GM21381 (cell line): ENCODE measurements around the gene GRIA1.

ENCODE experiments used
- ATAC-seq: cut with Tn5 transposase; IDR thresholded peaks from one replicate; pipeline ENCODE4 v1.9.1; 2021; ENCODE audit warnings: mild to moderate bottlenecking, moderate library complexity; ENCODE audit not compliant: unreplicated experiment

GRIA1 gene

DNA sequence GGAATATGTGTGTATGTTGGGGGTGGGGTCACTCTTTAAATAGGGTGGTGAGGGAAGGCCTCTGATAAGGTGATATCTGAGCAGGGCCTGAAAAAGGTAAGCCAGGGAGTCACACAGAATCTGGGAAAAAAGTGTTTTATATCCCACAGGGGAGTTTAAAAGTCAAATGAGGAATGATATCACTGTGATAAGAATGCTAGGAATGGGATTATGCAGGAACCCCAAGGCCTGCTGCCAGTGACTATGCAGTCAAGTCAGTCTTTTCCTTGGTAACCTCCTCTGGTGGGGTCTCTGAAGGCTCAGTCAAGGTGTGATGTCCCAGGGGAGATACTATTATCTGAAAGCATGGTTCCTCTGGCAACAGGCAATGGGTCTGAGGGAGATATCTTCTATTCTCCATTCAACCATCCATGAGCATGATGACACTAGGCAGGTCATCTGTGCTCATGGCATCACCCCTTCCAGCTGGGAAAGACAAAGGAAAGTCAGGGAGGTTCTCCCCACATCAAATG lies 53.5 kb downstream of the GRIA1 start:
- no peak for ATAC-seq

DNA sequence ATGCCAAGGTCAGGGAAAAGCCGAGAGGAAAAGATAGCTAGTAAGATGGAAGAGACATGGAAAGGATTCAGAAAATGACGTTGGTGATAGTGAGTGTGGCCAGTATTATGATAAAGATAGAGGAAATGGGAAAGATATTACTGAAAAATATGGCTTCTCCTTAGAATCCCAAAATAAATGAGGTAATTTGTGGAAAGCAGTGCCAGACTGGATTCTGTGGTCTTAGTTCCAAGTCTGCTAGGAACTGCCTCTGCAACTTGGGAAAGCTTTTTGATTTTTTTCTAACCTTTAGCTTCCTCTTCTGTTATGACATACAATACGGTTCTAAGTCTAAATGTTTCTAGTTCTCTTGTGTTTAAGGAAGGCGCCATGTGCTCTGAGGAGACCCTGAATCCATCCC lies 54.2 kb downstream of the GRIA1 start:
- no peak for ATAC-seq

DNA sequence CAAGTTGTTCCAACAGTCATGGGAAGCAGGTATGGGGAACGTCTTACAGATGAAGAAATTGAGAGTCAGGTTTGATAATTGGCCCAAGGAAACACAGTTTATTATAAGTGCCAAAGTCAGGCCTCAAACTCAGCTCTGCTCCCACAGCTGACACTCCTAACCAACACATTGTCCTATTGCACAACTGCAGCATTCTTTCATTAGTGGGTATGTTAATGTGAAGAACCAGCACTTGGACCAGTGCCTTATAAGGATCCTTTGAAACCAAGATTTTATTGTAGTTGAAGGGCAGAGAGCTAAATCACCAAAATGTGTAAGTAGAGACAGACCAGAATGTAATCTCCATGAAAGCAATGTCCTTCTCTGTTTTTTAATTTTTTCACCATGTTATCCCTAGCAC lies 56.1 kb downstream of the GRIA1 start:
- ATAC-seq = no peak

DNA sequence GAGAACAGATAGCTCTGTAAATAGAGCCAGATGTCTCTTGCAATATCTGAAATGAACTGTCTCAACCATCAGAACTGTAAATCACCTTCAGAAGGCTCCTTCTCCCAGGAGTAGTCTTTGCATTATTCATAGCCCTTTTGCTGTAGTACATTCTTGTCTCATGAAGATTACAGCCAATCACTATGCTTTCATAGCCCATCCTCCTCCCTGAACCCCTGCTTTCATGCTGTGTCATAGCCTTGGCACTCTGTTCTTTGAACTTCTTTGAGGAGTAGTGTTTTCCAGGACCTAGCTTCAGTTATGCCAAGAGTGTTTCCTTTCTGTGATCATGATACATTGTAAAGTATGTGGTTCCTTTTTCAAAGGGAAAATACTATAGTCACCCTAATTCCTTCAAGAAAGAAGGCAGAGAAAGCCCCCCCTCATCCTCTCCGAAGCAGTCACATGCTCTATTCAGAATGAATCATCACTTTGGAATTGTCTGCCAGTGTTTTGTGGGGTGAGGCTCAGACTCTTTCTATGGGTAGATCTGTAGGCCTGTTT lies 61.1 kb downstream of the GRIA1 start:
- ATAC-seq = no peak

DNA sequence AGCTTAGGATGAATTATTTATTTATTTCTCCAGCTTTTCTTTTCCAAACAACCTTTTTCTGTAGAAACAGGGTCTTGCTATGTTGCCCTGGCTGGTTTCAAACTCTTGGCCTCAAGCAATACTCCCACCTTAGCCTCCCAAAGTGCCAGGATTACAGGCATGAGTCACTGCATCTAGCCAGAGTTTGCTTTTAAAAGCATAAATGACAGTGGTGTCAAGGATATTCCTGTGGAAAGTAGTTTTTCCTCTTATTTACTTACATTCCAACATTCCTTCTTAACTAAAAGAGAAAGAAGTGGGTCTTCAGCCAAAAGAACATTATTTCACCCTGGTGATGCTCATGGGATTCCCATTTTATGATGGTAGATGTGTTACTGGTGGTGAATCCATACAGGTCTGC lies 62.4 kb downstream of the GRIA1 start:
- no peak for ATAC-seq

DNA sequence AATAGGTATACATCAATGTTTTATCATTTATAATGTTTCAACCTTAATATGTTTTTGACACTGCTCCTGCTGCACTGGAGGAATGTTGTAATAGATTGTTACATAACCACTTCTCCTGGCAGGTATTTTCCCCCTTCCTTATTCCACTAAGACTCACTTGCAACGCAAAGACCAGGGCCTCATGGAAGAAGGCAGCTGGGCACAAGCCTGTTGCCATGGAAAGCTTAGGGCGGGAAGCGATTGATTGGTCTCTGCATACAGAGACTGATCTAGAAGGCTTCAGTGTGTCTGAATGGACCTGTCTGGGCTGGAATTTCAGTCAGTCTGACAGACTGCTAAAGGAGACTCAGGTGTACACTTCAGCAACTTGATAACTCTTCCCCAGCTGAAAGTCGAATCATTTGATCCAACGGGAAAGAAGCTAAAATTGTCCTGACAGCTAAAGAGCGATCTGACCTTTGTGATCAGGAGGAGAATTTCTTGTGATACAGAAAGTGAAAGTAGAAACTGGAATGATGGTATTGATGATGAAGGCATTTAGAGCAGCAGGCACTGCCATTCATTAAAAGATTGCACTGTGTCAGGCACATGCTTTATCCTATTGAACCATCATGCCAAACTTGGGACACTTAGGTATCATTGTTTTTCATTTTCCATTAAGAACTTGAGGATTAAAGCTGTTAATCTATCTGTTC lies 65.1 kb downstream of the GRIA1 start:
- no peak for ATAC-seq

DNA sequence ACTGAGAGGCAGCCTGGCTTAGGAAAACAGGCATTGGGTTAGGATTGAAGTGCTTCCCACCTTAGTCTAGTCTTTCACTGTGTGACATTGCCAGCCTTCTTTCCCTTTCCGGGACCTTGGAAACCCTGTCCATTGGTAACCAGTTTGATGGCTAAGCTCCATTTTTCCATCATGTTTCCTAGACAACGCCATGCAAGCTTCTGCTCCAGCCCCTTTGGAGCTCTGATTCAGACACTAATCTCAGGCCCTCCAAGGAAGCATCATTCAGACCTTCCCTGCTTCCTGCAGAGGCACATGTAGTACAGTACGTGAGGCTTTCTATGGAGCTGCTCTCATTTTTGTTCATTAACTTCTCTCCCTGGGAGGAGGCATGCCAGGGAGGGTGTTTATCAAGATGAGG lies 68.5 kb downstream of the GRIA1 start:
- ATAC-seq = no peak

DNA sequence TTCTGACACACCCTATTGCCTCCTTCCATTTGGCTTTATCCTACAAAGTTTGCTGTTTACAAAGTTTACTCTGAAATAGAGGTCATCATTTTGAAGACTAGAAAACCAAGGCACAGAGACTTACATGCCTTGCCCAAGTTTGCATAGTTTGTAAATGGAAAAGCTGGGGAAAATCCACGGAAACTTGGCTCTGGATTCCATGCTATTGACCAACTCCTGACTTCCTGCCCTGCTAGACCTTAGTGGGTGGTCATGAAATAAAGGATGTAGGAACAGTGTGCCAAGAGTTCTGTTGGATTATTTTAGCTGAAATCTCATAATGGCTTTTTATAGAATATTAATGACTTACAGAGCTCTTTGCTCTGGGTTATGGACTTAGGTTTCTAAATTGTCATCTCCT lies 69.5 kb downstream of the GRIA1 start:
- ATAC-seq = no peak

DNA sequence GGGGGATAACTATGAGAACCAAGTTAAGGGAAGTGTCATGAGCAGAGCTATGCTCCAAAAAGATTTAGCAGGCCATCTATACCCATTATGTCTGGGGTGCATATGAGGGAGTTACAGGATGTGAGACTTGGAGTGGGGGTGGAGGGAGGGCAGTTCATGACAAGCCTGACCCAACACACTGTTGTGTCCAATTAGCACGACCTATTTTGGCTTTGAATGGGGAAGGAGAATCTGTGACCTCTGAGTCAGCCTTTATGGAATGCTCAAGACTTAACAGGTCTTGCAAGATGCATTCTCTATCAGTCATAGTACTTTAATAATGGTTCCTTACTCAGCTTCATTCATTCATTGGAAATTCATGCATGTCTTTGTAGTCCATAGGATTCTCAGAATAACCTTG lies 71.7 kb downstream of the GRIA1 start:
- no peak for ATAC-seq

DNA sequence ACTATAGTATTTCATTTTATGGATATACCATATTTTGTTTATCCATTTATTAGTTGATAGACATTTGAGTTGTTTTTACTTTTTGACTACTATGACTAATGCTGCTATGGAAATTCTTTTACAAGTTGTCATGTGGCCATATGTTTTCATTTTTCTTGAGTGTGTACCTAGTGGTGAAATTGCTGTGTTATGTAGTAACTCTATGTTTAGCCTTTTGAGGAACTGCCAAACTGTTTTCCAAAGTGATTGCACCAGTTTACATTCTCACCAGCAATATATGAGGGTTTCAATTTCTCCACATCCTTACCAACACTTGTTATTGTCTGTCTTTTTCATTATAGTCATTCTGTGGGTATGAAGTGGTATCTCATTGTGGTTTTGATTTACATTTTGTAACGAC lies 75.4 kb downstream of the GRIA1 start:
- no peak for ATAC-seq

DNA sequence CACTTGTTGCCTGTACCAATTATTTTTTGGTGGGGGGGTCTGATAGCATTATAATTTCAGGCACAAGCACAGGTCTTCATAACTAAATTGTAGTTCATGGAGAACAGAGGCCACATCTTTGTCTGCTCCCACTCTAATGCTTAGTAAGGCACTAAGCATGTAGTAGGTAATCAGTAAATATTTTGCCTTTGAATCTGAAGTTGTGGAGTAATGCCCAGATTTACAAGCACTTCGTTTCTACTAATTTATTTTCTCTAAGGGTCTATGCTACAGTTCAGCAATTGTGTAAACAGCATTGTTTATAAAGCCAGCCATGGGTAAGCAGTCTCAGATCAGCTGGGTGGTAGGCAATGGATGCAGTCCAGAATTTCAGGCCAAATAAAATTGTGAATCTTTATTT lies 78.6 kb downstream of the GRIA1 start:
- no peak for ATAC-seq

DNA sequence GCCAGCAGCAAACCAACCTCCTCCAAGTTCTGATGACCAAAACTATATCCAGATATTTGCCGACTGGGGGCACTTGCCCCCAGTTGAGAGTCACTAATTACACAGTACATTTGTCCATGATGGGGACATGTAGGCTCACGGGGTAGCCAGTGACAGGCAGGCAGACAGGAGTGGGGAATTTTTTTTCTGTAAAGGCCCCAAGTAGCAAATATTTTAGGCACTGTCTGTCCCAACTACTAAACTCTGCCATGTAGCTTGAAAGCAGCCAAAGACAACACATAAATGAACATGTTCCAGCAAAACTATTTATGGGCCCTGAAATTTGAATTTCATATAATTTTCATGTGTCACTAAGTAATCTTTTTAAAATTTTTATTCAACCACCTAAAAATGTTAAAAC lies 80.7 kb downstream of the GRIA1 start:
- ATAC-seq = no peak

DNA sequence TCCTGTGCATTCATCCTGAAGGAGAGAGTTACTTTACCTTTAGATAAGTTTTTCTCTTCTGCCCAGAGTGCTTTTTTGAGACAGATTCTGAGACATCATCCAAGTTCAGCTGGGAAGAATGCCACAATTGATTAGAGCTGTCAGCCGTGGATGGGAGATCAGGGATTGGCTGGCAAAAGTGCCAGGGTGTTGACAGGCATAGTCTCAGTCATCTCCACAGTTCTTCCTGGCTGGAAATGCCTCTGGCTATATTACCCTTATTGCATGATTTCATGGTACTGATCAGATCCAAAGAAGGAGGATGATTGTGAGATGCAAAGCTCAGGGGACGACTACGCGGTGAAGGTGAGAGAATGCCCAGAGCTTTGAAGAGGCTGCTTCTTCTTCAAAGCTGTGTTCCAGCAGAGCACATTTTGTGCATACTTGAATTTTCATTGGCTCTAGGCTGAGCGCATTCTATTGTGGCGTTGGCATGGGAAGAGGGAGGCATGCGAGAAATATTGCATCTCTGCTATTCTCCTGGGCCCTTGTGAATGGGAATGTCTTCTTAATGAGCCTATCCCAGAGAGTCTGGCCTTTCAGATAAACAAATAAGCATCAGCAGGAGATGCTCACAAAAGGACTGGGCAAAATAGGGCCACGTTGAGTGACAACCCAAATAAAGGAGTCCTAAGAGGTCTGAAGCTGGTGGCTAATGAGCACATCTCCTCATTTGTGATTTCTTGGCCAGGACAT lies 82.1 kb downstream of the GRIA1 start:
- ATAC-seq = no peak

DNA sequence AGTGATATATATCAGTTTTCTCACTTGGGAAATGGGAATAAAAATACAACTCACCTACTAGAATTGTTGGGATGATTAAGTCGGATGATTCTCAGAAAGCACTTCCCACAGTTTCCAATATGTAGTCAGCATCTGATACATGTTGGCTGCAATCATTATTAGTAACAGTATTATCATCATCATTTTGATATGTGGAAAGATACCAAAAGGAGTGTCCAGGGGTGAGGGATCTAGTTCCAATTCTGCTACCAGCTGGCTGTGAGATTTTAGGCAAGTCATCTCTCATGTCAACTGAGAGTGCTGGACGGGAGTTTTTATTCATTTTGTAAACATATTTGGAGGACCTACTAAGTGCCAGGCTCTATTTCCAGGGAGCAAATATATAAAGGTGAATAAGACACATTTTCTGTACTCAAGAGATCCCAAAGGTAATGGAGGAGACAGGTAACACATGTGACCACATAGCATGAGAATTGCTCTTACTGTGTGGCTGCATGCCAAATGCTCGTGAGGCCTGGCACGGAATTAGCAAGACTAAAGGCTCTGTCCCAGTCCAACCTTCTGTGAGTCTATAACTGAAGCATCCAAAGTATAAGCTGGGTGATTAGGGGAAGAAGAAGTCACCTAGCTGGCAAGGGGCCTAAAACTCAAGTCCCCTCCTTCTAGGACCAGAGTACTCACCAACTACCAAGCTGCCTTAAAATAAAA lies 83.0 kb downstream of the GRIA1 start:
- no peak for ATAC-seq

DNA sequence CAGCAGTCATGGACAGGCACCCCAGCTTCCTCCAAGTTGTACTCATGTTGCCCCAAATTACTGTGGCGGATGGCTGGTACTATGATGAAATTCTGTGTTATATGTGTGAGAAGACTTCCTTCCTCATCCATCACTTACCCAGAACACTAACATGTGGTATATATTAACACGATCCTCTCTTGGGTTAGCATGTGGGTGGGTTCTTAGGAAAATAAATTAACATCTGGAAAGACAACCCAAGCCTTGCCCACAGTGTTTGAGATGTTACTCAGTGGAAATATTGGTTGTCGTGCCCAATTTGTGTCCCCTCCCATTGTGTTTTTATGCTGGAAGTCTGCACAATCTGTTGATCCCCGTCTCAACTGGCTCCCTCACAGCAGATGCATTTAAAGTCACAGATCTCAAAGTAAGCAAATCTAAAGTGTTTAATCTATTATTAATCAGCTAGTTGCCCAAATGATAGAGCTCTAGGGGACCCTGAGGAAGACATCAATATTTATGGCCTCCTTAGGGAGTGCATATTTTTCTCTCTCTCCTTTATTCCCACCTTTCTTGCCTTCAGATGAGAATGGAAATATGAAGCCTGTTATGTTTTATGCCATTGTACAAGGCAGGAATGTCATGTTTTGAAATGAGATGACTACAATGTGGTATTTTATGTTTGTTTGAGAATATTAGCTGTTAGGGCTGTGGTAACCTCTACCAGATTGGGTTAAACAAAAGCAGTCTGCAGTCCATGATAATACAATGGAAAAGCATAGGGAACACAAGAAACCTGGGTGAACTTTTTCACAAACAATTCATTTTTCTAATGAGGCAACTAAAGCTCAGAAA lies 93.9 kb downstream of the GRIA1 start:
- ATAC-seq = no peak

DNA sequence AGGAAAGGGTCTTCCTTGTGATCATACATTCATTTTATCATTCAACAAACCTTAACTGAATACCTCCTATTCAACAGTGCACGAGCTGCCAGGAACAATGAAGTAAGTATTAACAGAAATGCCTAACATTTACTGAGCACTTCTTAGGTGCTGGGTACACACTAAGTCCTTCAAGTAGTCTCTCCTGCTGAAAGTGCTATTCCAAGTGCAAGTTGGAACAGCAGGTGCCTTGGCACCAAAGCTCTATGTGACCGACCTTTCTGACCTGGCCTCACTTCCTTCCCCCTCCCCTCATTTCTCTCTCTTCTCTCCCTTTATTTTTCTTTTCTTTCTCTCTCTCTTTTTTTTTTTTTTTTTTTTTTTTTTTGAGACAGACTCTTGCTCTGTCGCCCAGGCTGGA lies 94.5 kb downstream of the GRIA1 start:
- ATAC-seq = no peak

DNA sequence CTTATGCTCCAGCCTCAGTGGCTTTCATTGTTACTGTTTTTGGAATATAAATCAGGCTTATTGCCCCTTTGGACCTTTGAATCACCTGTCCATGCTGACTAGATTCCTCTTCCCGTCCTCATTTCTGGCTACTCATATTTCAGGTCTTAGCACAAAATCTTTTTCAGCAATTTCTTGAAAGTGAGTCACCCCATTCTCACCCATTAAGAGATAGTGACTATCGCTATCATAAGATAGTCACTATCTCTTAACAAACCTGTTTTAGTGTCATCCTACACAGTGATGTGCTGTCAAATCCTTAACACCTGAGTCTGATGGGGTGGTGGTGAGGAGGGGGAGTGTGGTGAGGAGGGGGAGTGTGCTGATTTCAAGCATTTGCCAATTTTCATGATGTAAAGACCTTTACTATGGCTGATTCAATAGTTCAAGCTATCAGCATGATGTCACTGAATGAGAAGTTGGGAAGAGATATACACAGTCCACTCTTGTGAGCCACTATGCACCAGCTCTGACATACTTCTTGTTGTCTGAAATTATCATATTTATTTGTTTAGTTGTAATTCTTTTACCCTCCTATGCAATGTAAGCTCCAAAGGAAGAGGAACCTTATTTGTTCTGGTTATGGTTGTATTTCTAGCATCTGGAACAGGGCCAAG lies 95.3 kb downstream of the GRIA1 start:
- ATAC-seq = no peak

DNA sequence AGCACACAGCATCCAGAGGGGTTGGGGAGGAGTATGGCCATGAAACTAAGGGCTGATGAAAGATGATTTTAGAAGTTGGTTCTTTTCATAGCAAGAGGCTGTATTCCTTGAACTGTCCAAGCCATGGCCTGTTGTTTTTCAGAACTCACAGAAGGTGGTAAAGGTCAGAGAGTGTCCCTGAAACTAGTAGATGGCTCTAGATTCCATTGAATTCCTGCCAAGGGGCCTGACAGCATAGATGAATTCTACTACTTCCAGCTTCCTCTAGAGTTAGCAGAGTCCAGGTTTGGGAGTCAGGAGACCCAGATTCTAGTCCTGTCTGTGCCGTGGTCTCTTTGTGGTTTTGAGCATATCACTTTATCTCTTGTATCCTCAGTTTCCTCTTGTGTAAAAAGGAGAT lies 101.6 kb downstream of the GRIA1 start:
- no peak for ATAC-seq

DNA sequence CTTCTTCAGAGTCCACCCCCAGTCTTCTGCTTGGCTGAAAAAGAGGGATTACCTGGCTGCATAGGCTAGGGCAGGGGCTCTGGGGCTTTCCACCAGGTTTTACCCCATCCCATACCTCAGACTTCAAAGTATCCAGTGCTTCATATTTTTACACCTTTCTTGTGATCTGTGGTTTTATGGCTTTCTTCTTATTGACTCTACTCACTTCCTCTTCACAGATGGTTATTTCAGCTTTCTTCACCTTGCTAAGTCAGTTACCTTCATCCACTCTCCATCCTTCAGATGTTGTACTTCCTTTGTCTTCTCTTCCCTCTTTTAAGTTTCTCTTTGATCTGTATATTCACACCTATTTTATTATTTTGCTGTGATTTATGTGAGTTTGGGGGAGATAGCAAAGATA lies 104.3 kb downstream of the GRIA1 start:
- no peak for ATAC-seq

DNA sequence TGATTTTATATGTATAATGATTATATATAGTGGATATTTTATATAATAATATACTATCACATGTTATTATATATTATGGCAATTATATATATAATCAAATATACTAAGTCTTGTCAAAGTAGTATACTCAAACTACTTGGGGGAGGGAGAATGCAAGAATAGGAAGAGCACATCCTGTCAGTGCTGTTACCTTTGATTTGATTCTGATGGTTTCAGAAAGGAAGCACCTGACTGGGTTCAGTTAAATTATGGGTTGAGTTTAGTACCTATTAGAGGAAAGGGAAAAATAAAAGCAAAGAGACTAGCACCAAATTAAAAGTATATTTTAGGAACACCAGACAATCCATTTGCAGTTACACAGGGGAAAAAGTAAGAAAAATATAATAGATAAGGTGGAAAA lies 107.6 kb downstream of the GRIA1 start:
- no peak for ATAC-seq
